Measurements from ENCODE around the gene NDUFS4.

GRCh38 chr5:53542926-53543325 lies 17.5 kb upstream of the NDUFS4 start:
- TF ChIP-seq EP300 (IDR thresholded peaks at IDR 0.05) (no peak), CTCF (IDR thresholded peaks at IDR 0.05) (no peak)

Measured in upper lobe of left lung (tissue), 4 donors.